ENCODE data around the gene PPM1L.

GRCh38 chr3:160720123-160720746 is 35.8 kb upstream of the PPM1L start:
- TF ChIP-seq CTCF (IDR thresholded peaks at IDR 0.05) (peak in 1 of 7 experiments; percentile 11), POLR2A (IDR thresholded peaks at IDR 0.05) (no peak)
